ENCODE measurements around the gene MIOX. TPM values are rescaled to one million over a fixed set of nuclear protein-coding genes. Genes with fewer than 3 reads are reported as not detected.

MIOX gene
- total RNA-seq, 4 donors from 2014 or later: not detected

GRCh38 chr22:50504369-50505211 is 17.9 kb downstream of the MIOX start:
- DNase-seq (ENCODE audit: low spot score in 2 of 2): peak; percentile 68 to 79
- Histone ChIP-seq H3K4me1 (peaks cover 41% of the 10 kb centered on the region), H3K9me3 (no peaks in the 10 kb centered on the region), H3K36me3 (peaks cover 37% of the 10 kb centered on the region), H3K27ac (no peak overlapping the region), H3K4me3 (no peak overlapping the region), H3K27me3 (no peaks in the 10 kb centered on the region)
- TF ChIP-seq, protein P1, sequence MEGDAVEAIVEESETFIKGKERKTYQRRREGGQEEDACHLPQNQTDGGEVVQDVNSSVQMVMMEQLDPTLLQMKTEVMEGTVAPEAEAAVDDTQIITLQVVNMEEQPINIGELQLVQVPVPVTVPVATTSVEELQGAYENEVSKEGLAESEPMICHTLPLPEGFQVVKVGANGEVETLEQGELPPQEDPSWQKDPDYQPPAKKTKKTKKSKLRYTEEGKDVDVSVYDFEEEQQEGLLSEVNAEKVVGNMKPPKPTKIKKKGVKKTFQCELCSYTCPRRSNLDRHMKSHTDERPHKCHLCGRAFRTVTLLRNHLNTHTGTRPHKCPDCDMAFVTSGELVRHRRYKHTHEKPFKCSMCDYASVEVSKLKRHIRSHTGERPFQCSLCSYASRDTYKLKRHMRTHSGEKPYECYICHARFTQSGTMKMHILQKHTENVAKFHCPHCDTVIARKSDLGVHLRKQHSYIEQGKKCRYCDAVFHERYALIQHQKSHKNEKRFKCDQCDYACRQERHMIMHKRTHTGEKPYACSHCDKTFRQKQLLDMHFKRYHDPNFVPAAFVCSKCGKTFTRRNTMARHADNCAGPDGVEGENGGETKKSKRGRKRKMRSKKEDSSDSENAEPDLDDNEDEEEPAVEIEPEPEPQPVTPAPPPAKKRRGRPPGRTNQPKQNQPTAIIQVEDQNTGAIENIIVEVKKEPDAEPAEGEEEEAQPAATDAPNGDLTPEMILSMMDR (IDR thresholded peaks at IDR 0.05): no peak
- TF ChIP-seq POLR2A (IDR thresholded peaks at IDR 0.05) (no peak), POLR2AphosphoS5 (IDR thresholded peaks at IDR 0.05) (no peak), EP300 (IDR thresholded peaks at IDR 0.05) (no peak)
- WGBS: 85% methylated on average over 15 of the region's 44 CpGs

DNA sequence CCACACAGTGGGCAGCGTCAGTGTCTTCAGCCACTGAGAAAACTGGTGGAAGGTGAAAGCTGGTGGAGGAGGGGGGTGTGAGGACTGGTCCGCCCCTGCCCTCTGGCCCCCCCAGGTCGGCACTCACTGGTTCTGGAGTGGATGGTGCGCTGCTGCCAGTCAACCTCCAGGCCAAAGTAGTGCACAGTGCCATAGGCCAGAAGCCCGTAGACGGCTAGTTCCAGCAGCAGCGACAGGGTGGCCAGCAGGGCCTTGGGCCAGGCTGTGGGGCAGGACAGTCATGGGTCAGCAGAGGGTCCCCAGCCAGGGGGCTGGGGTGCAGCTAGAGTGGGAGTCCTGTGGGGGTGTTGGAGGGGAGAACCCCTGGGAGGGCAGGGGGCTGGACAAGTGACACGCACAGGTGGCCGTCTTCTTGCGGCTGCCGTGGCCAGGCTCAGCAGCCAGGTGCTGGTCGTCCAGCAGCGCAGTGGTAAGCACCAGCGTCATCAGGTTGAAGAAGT is 18.7 kb downstream of the MIOX start:
- no CpG with 5 or more reads among the region's 14 CpGs for WGBS

DNA sequence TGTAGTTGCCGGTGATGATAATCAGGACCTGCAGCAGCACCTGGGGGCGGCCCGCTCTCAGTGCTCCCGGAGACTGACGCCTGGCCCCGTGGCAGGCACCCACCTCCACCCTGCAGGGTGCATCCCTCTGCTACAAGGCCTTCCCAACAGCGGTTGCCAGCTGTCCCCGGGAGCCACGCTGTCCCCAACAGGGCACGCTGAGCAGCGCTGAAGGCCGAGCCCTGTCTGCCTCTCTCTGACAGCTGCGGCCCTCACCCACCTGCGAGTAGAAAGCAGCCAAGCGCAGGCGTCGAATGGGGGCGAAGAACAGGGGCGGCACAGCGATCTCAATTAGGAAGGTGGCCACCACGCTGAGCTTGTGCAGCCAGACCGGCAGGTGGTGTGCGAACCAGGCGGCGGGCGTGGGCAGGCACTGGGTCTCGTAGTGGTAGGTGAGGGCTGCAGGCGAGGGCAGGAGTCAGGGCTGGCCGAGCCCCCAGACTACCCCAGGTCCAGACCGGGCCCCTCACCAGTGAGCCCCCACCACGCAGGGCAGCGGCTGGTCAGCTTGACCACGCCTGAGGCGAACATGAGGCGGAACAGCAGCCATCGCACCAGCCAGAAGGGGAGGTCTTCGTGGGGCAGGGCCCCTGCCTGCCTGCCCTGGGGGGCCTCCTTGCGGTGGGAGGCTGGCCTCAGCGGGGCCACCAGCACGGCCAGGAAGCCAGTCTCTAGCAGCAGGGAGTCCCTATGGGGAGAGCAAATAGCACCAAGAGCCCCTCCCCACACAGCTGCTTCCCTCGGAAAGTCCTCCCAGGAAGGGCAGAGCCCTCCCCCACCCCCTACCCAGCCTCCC is 19.3 kb downstream of the MIOX start:
- H3K4me1 ChIP-seq: peaks cover 44% of the 10 kb centered on the region
- TF ChIP-seq, protein P1 (IDR thresholded peaks at IDR 0.05): no peak
- TF ChIP-seq POLR2AphosphoS5 (IDR thresholded peaks at IDR 0.05): no peak
- no peak for TF ChIP-seq EP300 (IDR thresholded peaks at IDR 0.05)
- no peak for TF ChIP-seq POLR2A (IDR thresholded peaks at IDR 0.05)
- H3K9me3 ChIP-seq: no peaks in the 10 kb centered on the region
- no peaks in the 10 kb centered on the region for H3K27me3 ChIP-seq
- peak in 1 of 2 donors; percentile 73 for DNase-seq (ENCODE audit: low spot score in 2 of 2)
- 100% methylated on average over 1 of the region's 41 CpGs for WGBS
- peak overlapping the region; percentile 81 for H3K4me3 ChIP-seq
- peaks cover 43% of the 10 kb centered on the region for H3K36me3 ChIP-seq
- H3K27ac ChIP-seq: no peak overlapping the region

More for the DNA sequence above, 18.7 kb downstream of the MIOX start:
- peaks cover 38% of the 10 kb centered on the region for H3K36me3 ChIP-seq
- TF ChIP-seq EP300 (IDR thresholded peaks at IDR 0.05) (no peak), POLR2AphosphoS5 (IDR thresholded peaks at IDR 0.05) (no peak), POLR2A (IDR thresholded peaks at IDR 0.05) (no peak)
- TF ChIP-seq, protein P1 (IDR thresholded peaks at IDR 0.05): no peak
- no peak overlapping the region for H3K27ac ChIP-seq
- DNase-seq (ENCODE audit: low spot score in 2 of 2): peak; percentile 53 to 75
- no peaks in the 10 kb centered on the region for H3K9me3 ChIP-seq
- H3K4me1 ChIP-seq: peaks cover 44% of the 10 kb centered on the region
- no peak overlapping the region for H3K4me3 ChIP-seq
- H3K27me3 ChIP-seq: no peaks in the 10 kb centered on the region

DNA sequence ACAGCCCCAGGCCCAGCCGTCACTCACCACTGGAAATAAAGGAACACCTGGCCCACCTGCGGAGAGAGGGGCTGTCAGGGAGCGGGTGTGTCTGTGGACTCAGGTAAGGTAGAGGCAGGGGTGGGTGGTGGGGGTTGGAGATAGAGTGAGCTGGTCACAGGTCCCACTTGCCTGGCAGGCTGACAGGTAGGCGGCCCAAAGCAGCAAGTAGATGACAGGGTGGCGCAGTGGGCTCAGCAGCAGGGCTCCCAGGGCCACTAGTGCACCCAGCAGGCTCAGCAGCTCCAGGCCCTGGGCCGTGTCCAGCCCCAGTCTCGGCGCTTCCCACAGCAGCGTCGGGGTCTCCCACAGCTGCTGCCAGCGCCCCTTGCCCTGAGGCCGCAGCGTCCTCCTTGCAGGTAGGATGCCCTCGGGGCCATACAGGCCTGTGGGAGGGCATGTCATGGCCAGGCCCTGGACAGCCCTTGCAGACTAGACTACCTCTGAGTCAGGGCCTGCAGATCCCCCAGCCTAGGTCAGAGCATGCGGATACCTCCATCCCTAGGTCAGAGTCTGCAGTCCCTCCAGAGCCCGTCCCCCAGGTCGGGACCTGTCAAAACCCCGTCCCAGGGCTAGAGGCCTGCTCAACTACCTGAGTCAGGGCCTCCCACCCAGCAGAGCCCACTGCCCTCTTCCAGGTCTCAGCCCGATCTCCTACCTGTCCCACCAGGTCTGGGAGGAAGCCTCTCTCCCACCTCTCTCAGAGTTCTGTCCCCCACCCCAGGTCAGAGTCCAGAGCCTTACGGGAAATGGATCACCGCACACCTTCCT is 20.2 kb downstream of the MIOX start:
- H3K27me3 ChIP-seq: no peaks in the 10 kb centered on the region
- H3K9me3 ChIP-seq: no peaks in the 10 kb centered on the region
- peak overlapping the region; percentile 76 for H3K27ac ChIP-seq
- peaks cover 47% of the 10 kb centered on the region for H3K36me3 ChIP-seq
- H3K4me3 ChIP-seq: peak overlapping the region; percentile 81
- WGBS: 3% methylated on average over 6 of the region's 21 CpGs
- TF ChIP-seq POLR2AphosphoS5 (IDR thresholded peaks at IDR 0.05) (no peak), EP300 (IDR thresholded peaks at IDR 0.05) (no peak), POLR2A (IDR thresholded peaks at IDR 0.05) (no peak)
- TF ChIP-seq, protein P1 (IDR thresholded peaks at IDR 0.05): no peak
- H3K4me1 ChIP-seq: peaks cover 46% of the 10 kb centered on the region
- peak in 1 of 2 donors; percentile 82 for DNase-seq (ENCODE audit: low spot score in 2 of 2)

All from suprapubic skin (tissue), 4 donors.